Activated naive CD4-positive, alpha-beta T cell treated with anti-CD3 and anti-CD28 coated beads, Interleukin-2, amount 10 ng/mL, durations not matched to agents 7 days and 5 days (primary cell): ENCODE data around the gene CELA2B.
"Not testable (repeated sequence)": the region's sequence is repeated elsewhere in the genome, so short reads cannot be mapped to it uniquely, and the experiment has no call there.

Experiments used
- CTCF ChIA-PET: fragments of 350-600 bp; sonication (Branson Sonifier 250); formaldehyde crosslinking; loops from one replicate; lab custom pipeline; 2021; ENCODE audit warnings: antibody characterized with exemption; lab: Charles Lee
- DNase-seq: peaks from one replicate; pipeline ENCODE4 v3.0.0-alpha.2; 2020
- H3K27ac Mint-ChIP-seq: one replicate; pipeline ENCODE4 v1.8.0; 2021; ENCODE audit warnings: mild to moderate bottlenecking, moderate library complexity, mixed read lengths
- H3K27me3 Mint-ChIP-seq: one replicate; pipeline ENCODE4 v1.8.0; 2021; ENCODE audit warnings: mild to moderate bottlenecking, mixed read lengths
- H3K36me3 Mint-ChIP-seq: one replicate; pipeline ENCODE4 v1.8.0; 2021; ENCODE audit warnings: mixed read lengths
- H3K4me1 Mint-ChIP-seq: one replicate; pipeline ENCODE4 v1.8.0; 2021; ENCODE audit warnings: mixed read lengths
- H3K4me3 Mint-ChIP-seq: one replicate; pipeline ENCODE4 v1.8.0; 2021; ENCODE audit warnings: mild to moderate bottlenecking, moderate library complexity, mixed read lengths
- H3K9me3 Mint-ChIP-seq: one replicate; pipeline ENCODE4 v1.8.0; 2021; ENCODE audit warnings: mixed read lengths

The CELA2B gene

GRCh38 chr1:15475752-15476314, at the start of gene CELA2B:
CELA2B (plus strand) TSS chr1:15476104; CDS start chr1:15476126, 22 bp downstream.
- no peaks in the 10 kb centered on the region for H3K4me1 Mint-ChIP-seq
- no peak for DNase-seq
- CTCF ChIA-PET: interaction anchor here (0.6 kb wide), 1 partner anchor 12 kb away, joined by 3 read pairs; no protein-coding TSS in a partner anchor
- no peaks in the 10 kb centered on the region for H3K36me3 Mint-ChIP-seq
- no peak within 1 kb of the TSS for H3K27ac Mint-ChIP-seq
- no peak within 1 kb of the TSS for H3K4me3 Mint-ChIP-seq
- no peaks in the 10 kb centered on the region for H3K9me3 Mint-ChIP-seq
- H3K27me3 Mint-ChIP-seq: peaks cover 4% of the 10 kb centered on the region

GRCh38 chr1:15426492-15427279, 49.2 kb upstream of the CELA2B start:
- Mint-ChIP-seq H3K4me3 (no peak overlapping the region), H3K36me3 (peaks cover 16% of the 10 kb centered on the region), H3K9me3 (no peaks in the 10 kb centered on the region), H3K27me3 (no peaks in the 10 kb centered on the region), H3K4me1 (no peaks in the 10 kb centered on the region), H3K27ac (no peak overlapping the region)
- DNase-seq: no peak
- CTCF ChIA-PET: interaction anchor here (0.7 to 2.8 kb wide), 3 partner anchors 18 to 103 kb away, joined by 4 to 8 read pairs (median 4); no protein-coding TSS in a partner anchor

- peaks cover 14% of the 10 kb centered on the region for H3K36me3 Mint-ChIP-seq
- no peak overlapping the region for H3K4me3 Mint-ChIP-seq
- H3K27me3 Mint-ChIP-seq: no peaks in the 10 kb centered on the region
- H3K27ac Mint-ChIP-seq: no peak overlapping the region
- DNase-seq: no peak
- CTCF ChIA-PET: interaction anchor here (0.6 to 2.8 kb wide), 3 partner anchors 102 to 127 kb away, joined by 4 to 8 read pairs (median 4); no protein-coding TSS in a partner anchor
- no peaks in the 10 kb centered on the region for H3K4me1 Mint-ChIP-seq
- H3K9me3 Mint-ChIP-seq: no peaks in the 10 kb centered on the region
Observed at GRCh38 chr1:15427280-15427666, 48.6 kb upstream of the CELA2B start.

GRCh38 chr1:15428252-15428651, 47.7 kb upstream of the CELA2B start:
- H3K4me1 Mint-ChIP-seq: not testable (repeated sequence)

GRCh38 chr1:15428815-15429435, 47.0 kb upstream of the CELA2B start:
- H3K4me1 Mint-ChIP-seq: no peaks in the 10 kb centered on the region
- H3K9me3 Mint-ChIP-seq: no peaks in the 10 kb centered on the region
- no peaks in the 10 kb centered on the region for H3K27me3 Mint-ChIP-seq
- CTCF ChIA-PET: interaction anchor here (1.0 to 9.8 kb wide), 2 partner anchors 15 to 105 kb away, joined by 3 to 120 read pairs; no protein-coding TSS in a partner anchor
- no peak overlapping the region for H3K27ac Mint-ChIP-seq
- no peak for DNase-seq
- H3K4me3 Mint-ChIP-seq: no peak overlapping the region
- peaks cover 14% of the 10 kb centered on the region for H3K36me3 Mint-ChIP-seq

More at GRCh38 chr1:15428252-15428651, 47.7 kb upstream of the CELA2B start:
- CTCF ChIA-PET: interaction anchor here (0.9 to 2.8 kb wide), 3 partner anchors 17 to 105 kb away, joined by 3 to 8 read pairs (median 4); no protein-coding TSS in a partner anchor
- not testable (repeated sequence) for H3K27ac Mint-ChIP-seq, H3K27me3 Mint-ChIP-seq, DNase-seq, H3K9me3 Mint-ChIP-seq, H3K4me3 Mint-ChIP-seq
- H3K36me3 Mint-ChIP-seq: peaks cover 14% of the 10 kb centered on the region

- peaks cover 14% of the 10 kb centered on the region for H3K36me3 Mint-ChIP-seq
- H3K27me3 Mint-ChIP-seq: no peaks in the 10 kb centered on the region
- H3K9me3 Mint-ChIP-seq: no peaks in the 10 kb centered on the region
- H3K4me1 Mint-ChIP-seq: no peaks in the 10 kb centered on the region
- H3K27ac Mint-ChIP-seq: no peak overlapping the region
- CTCF ChIA-PET: interaction anchor here (1.0 to 9.8 kb wide), 4 partner anchors 8 to 106 kb away, joined by 3 to 120 read pairs (median 6); no protein-coding TSS in a partner anchor
- no peak for DNase-seq
- no peak overlapping the region for H3K4me3 Mint-ChIP-seq
Observed at GRCh38 chr1:15429701-15430149, 46.2 kb upstream of the CELA2B start.

GRCh38 chr1:15430787-15431570, 44.9 kb upstream of the CELA2B start:
- Mint-ChIP-seq H3K27ac (no peak overlapping the region), H3K36me3 (peaks cover 13% of the 10 kb centered on the region), H3K27me3 (no peaks in the 10 kb centered on the region), H3K9me3 (no peaks in the 10 kb centered on the region), H3K4me3 (no peak overlapping the region), H3K4me1 (no peaks in the 10 kb centered on the region)
- CTCF ChIA-PET: interaction anchor here (0.6 to 9.8 kb wide), 14 partner anchors 10 to 122 kb away, joined by 3 to 120 read pairs (median 4); no protein-coding TSS in a partner anchor
- peak; percentile 77 for DNase-seq

- H3K27ac Mint-ChIP-seq: no peak overlapping the region
- no peak overlapping the region for H3K4me3 Mint-ChIP-seq
- CTCF ChIA-PET: interaction anchor here (0.7 to 9.8 kb wide), 16 partner anchors 10 to 114 kb away, joined by 3 to 120 read pairs (median 4); no protein-coding TSS in a partner anchor
- H3K27me3 Mint-ChIP-seq: no peaks in the 10 kb centered on the region
- H3K9me3 Mint-ChIP-seq: no peaks in the 10 kb centered on the region
- H3K36me3 Mint-ChIP-seq: peaks cover 8% of the 10 kb centered on the region
- no peak for DNase-seq
- H3K4me1 Mint-ChIP-seq: no peaks in the 10 kb centered on the region
Observed at GRCh38 chr1:15431571-15431948, 44.3 kb upstream of the CELA2B start.

- DNase-seq: no peak
Observed at GRCh38 chr1:15432324-15432723, 43.6 kb upstream of the CELA2B start.

GRCh38 chr1:15433471-15433870, 42.4 kb upstream of the CELA2B start:
- no peak for DNase-seq
- Mint-ChIP-seq H3K9me3 (no peaks in the 10 kb centered on the region), H3K4me1 (no peaks in the 10 kb centered on the region), H3K4me3 (no peak overlapping the region), H3K27ac (no peak overlapping the region), H3K36me3 (no peaks in the 10 kb centered on the region), H3K27me3 (no peaks in the 10 kb centered on the region)
- CTCF ChIA-PET: interaction anchor here (9.8 kb wide), 1 partner anchor 110 kb away, joined by 120 read pairs; no protein-coding TSS in a partner anchor

More at GRCh38 chr1:15432324-15432723, 43.6 kb upstream of the CELA2B start:
- CTCF ChIA-PET: interaction anchor here (1.0 to 9.8 kb wide), 8 partner anchors 13 to 112 kb away, joined by 3 to 120 read pairs (median 6); no protein-coding TSS in a partner anchor
- Mint-ChIP-seq H3K4me3 (no peak overlapping the region), H3K9me3 (no peaks in the 10 kb centered on the region), H3K36me3 (peaks cover 4% of the 10 kb centered on the region), H3K27me3 (no peaks in the 10 kb centered on the region), H3K4me1 (no peaks in the 10 kb centered on the region), H3K27ac (no peak overlapping the region)

GRCh38 chr1:15434739-15435138, 41.2 kb upstream of the CELA2B start:
- H3K4me1 Mint-ChIP-seq, H3K36me3 Mint-ChIP-seq, H3K4me3 Mint-ChIP-seq, H3K27ac Mint-ChIP-seq, H3K9me3 Mint-ChIP-seq, H3K27me3 Mint-ChIP-seq, DNase-seq: not testable (repeated sequence)
- CTCF ChIA-PET: interaction anchor here (0.6 to 9.8 kb wide), 2 partner anchors 38 to 111 kb away, joined by 3 to 120 read pairs; no protein-coding TSS in a partner anchor

- Mint-ChIP-seq H3K9me3 (no peaks in the 10 kb centered on the region), H3K36me3 (no peaks in the 10 kb centered on the region), H3K27me3 (no peaks in the 10 kb centered on the region), H3K4me3 (no peak overlapping the region), H3K4me1 (no peaks in the 10 kb centered on the region), H3K27ac (no peak overlapping the region)
- no peak for DNase-seq
- CTCF ChIA-PET: interaction anchor here (0.6 to 9.8 kb wide), 2 partner anchors 39 to 112 kb away, joined by 3 to 120 read pairs; no protein-coding TSS in a partner anchor
Observed at GRCh38 chr1:15435239-15436077, 40.4 kb upstream of the CELA2B start.
